Activated CD4-positive, alpha-beta T cell treated with anti-CD3 and anti-CD28 coated beads, Interleukin-2, amount 50 U/mL, for 16 hours (primary cell): ENCODE measurements around the gene FAM131B.
A peak's percentile ranks its signal among the peaks of the same experiment; 100 is the strongest.
"Not testable (repeated sequence)": the region's sequence is repeated elsewhere in the genome, so short reads cannot be mapped to it uniquely, and the experiment has no call there.

Source experiments
- DNase-seq: peaks from one replicate; pipeline ENCODE4 v3.0.0-alpha.2; 2020

Gene FAM131B

GRCh38 chr7:143362131-143363015 is at the start of gene FAM131B:
Gene FAM131B, minus strand, starts transcription at chr7:143362713. Its CDS starts 110 bp downstream, at chr7:143362603.
- no peak for DNase-seq

GRCh38 chr7:143411976-143412708 is 49.6 kb upstream of the FAM131B start:
- no peak for DNase-seq

- no peak for DNase-seq
These were observed 48.0 kb upstream of the FAM131B start for GRCh38 chr7:143410521-143411004.

- peak; percentile 35 for DNase-seq
These were observed 46.4 kb upstream of the FAM131B start, which contains the start of gene EPHA1 for GRCh38 chr7:143408686-143409561. Gene EPHA1, minus strand, starts transcription at chr7:143408856. Its CDS starts 51 bp downstream, at chr7:143408805.

- no peak for DNase-seq
These were observed 45.8 kb upstream of the FAM131B start for GRCh38 chr7:143408252-143408685.

- DNase-seq = peak; percentile 13
These were observed 45.1 kb upstream of the FAM131B start for GRCh38 chr7:143407287-143408251.

GRCh38 chr7:143406002-143406357 is 43.5 kb upstream of the FAM131B start:
- DNase-seq = no peak

GRCh38 chr7:143405173-143406001 is 42.9 kb upstream of the FAM131B start:
- DNase-seq = no peak

GRCh38 chr7:143402233-143402632 is 39.7 kb upstream of the FAM131B start:
- DNase-seq = not testable (repeated sequence)

GRCh38 chr7:143401265-143401664 is 38.8 kb upstream of the FAM131B start:
- no peak for DNase-seq

- no peak for DNase-seq
These were observed 37.1 kb upstream of the FAM131B start for GRCh38 chr7:143399642-143400041.

GRCh38 chr7:143399151-143399550 is 36.6 kb upstream of the FAM131B start:
- DNase-seq = no peak

- no peak for DNase-seq
These were observed 36.1 kb upstream of the FAM131B start for GRCh38 chr7:143398616-143399015.

GRCh38 chr7:143397710-143398530 is 35.4 kb upstream of the FAM131B start:
- DNase-seq = no peak

- DNase-seq = no peak
These were observed 34.4 kb upstream of the FAM131B start for GRCh38 chr7:143396625-143397556.

- DNase-seq = no peak
These were observed 33.7 kb upstream of the FAM131B start for GRCh38 chr7:143396182-143396581.

GRCh38 chr7:143395187-143396149 is 33.0 kb upstream of the FAM131B start:
- DNase-seq = no peak
